GM19397 (cell line): ENCODE data around the gene RIPK1.
"Not testable (repeated sequence)": the region's sequence is repeated elsewhere in the genome, so short reads cannot be mapped to it uniquely, and the experiment has no call there.

Source experiments
- ATAC-seq: cut with Tn5 transposase; IDR thresholded peaks from one replicate; pipeline ENCODE4 v1.9.1; 2021; ENCODE audit warnings: mild to moderate bottlenecking, moderate library complexity; ENCODE audit not compliant: unreplicated experiment

Gene RIPK1

GRCh38 chr6:3068329-3069214 is at the start of gene RIPK1:
Gene RIPK1, plus strand, starts transcription at chr6:3068494. Its CDS starts 8,330 bp downstream, at chr6:3076824.
- peak; percentile 84 for ATAC-seq

- no peak for ATAC-seq
Observed at GRCh38 chr6:3019065-3019464, 49.2 kb upstream of the RIPK1 start.

GRCh38 chr6:3019749-3020320 is 48.5 kb upstream of the RIPK1 start:
- ATAC-seq, result no peak

- ATAC-seq, result not testable (repeated sequence)
Observed at GRCh38 chr6:3020976-3021598, 47.2 kb upstream of the RIPK1 start.

GRCh38 chr6:3022765-3023662 is 45.3 kb upstream of the RIPK1 start:
- ATAC-seq, result no peak

GRCh38 chr6:3023663-3024483 is 44.4 kb upstream of the RIPK1 start:
- peak; percentile 72 for ATAC-seq

GRCh38 chr6:3026791-3027626 is 41.3 kb upstream of the RIPK1 start:
- peak; percentile 63 for ATAC-seq

- not testable (repeated sequence) for ATAC-seq
Observed at GRCh38 chr6:3028156-3028555, 40.1 kb upstream of the RIPK1 start.

- no peak for ATAC-seq
Observed at GRCh38 chr6:3031857-3032640, 36.2 kb upstream of the RIPK1 start.

- no peak for ATAC-seq
Observed at GRCh38 chr6:3032986-3033385, 35.3 kb upstream of the RIPK1 start.

- no peak for ATAC-seq
Observed at GRCh38 chr6:3033652-3034051, 34.6 kb upstream of the RIPK1 start.

GRCh38 chr6:3035397-3035796 is 32.9 kb upstream of the RIPK1 start:
- no peak for ATAC-seq

- no peak for ATAC-seq
Observed at GRCh38 chr6:3036861-3037637, 31.2 kb upstream of the RIPK1 start.

- ATAC-seq, result no peak
Observed at GRCh38 chr6:3037638-3038365, 30.5 kb upstream of the RIPK1 start.

- ATAC-seq, result no peak
Observed at GRCh38 chr6:3039384-3039783, 28.9 kb upstream of the RIPK1 start.

GRCh38 chr6:3041147-3041546 is 27.1 kb upstream of the RIPK1 start:
- no peak for ATAC-seq

- no peak for ATAC-seq
Observed at GRCh38 chr6:3041606-3042005, 26.7 kb upstream of the RIPK1 start.
